Skeletal muscle satellite cell (primary cell): Measurements from ENCODE around the gene TCEA2.
"Not testable (repeated sequence)": the region's sequence is repeated elsewhere in the genome, so short reads cannot be mapped to it uniquely, and the experiment has no call there.

ENCODE experiments used
- H3K27me3 ChIP-seq: 2 replicates; pipeline ENCODE4 v1.7.0; 2013; ENCODE audit warnings: low read length; ENCODE audit not compliant: control insufficient read depth, insufficient read depth
- H3K36me3 ChIP-seq: 2 replicates; pipeline ENCODE4 v1.7.0; 2013; ENCODE audit warnings: mild to moderate bottlenecking, control low read depth, low read length; ENCODE audit not compliant: insufficient read depth
- H3K4me1 ChIP-seq: 2 replicates; pipeline ENCODE4 v1.7.0; 2013; ENCODE audit warnings: low read length; ENCODE audit not compliant: control insufficient read depth, insufficient read depth
- H3K4me2 ChIP-seq: 2 replicates; pipeline ENCODE4 v1.7.0; 2013; ENCODE audit warnings: mild to moderate bottlenecking, low read length
- H3K4me3 ChIP-seq: 2 replicates; pipeline ENCODE4 v1.7.0; 2013; ENCODE audit warnings: low read length
- H3K9ac ChIP-seq: 2 replicates; pipeline ENCODE4 v1.7.0; 2013; ENCODE audit warnings: mild to moderate bottlenecking, low read depth, low read length, moderate library complexity
- H3K9me3 ChIP-seq: replicated peaks from 2 replicates; pipeline ENCODE4 v1.7.0; 2013; ENCODE audit warnings: mild to moderate bottlenecking, control low read depth, low read length

The TCEA2 gene

DNA sequence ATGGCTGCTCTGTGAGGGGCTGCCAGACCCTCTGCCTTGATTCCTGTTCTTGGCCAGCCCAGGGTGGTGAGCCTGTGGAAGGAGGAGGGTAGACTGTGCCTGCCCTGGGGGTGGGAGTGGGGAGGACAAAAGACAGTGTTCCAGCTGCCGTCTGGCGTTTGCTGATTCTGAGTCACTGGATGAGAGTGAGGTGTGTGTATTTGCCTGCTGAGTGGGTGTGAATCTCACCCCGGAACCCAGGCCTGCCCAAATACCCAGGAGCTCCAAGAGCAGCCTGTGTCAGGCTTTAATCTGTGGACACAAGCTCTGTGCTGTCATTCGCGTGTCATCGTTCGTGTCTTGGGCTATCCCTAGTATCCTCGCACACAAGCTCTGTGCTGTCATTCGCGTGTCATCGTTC is 23.8 kb downstream of the TCEA2 start:
- Histone ChIP-seq H3K4me2 (no peak overlapping the region), H3K9me3 (no peaks in the 10 kb centered on the region), H3K4me3 (no peak overlapping the region), H3K36me3 (no peaks in the 10 kb centered on the region), H3K4me1 (peaks cover 12% of the 10 kb centered on the region), H3K27me3 (peaks cover 62% of the 10 kb centered on the region), H3K9ac (no peak overlapping the region)

DNA sequence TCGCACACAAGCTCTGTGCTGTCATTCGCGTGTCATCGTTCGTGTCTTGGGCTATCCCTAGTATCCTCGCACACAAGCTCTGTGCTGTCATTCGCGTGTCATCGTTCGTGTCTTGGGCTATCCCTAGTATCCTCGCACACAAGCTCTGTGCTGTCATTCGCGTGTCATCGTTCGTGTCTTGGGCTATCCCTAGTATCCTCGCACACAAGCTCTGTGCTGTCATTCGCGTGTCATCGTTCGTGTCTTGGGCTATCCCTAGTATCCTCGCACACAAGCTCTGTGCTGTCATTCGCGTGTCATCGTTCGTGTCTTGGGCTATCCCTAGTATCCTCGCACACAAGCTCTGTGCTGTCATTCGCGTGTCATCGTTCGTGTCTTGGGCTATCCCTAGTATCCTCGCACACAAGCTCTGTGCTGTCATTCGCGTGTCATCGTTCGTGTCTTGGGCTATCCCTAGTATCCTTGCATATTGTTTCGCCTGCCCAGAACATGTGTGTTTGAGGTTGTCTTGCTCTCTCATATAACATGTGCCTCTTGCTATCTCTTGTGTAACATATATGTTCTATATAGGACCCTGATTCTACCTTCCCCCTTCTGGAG is 24.3 kb downstream of the TCEA2 start:
- H3K36me3 ChIP-seq, H3K9ac ChIP-seq, H3K4me3 ChIP-seq, H3K4me2 ChIP-seq, H3K9me3 ChIP-seq: not testable (repeated sequence)
- Histone ChIP-seq H3K27me3 (peaks cover 65% of the 10 kb centered on the region), H3K4me1 (peaks cover 12% of the 10 kb centered on the region)

DNA sequence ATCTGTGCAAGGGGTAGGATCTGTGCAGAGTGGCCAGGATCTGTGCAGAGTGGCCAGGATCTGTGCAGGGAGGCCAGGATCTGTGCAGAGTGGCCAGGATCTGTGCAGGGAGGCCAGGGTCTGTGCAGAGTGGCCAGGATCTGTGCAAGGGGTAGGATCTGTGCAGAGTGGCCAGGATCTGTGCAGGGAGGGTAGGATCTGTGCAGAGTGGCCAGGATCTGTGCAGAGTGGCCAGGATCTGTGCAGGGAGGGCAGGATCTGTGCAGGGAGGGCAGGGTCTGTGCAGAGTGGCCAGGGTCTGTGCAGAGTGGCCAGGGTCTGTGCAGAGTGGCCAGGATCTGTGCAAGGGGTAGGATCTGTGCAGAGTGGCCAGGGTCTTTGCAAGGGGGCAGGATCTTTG is 25.6 kb downstream of the TCEA2 start:
- peaks cover 65% of the 10 kb centered on the region for H3K27me3 ChIP-seq
- H3K9ac ChIP-seq, H3K36me3 ChIP-seq, H3K4me3 ChIP-seq, H3K4me1 ChIP-seq, H3K4me2 ChIP-seq, H3K9me3 ChIP-seq: not testable (repeated sequence)

DNA sequence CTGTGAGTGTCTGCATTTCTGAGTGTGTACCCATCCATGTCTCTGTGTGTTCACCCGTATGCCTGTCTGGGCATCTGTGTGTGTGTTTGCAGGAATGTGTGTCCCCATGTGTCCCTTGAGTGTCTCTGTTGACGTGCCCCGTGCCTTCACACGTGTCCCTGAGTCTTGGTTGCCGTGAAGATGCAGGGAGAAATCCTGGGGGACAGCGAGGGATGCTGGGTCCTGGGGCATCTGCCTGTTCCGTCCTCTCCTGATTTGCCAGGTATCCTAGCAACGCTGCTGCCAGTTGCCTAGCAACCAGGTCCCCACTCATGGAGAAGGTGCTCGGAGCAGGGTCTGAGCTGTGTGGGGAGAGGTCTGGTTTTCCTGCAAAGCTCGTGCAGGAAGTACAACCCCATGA is 27.2 kb downstream of the TCEA2 start:
- no peaks in the 10 kb centered on the region for H3K9me3 ChIP-seq
- no peak overlapping the region for H3K9ac ChIP-seq
- no peak overlapping the region for H3K4me3 ChIP-seq
- H3K4me2 ChIP-seq, result no peak overlapping the region
- H3K4me1 ChIP-seq, result no peaks in the 10 kb centered on the region
- peaks cover 50% of the 10 kb centered on the region for H3K27me3 ChIP-seq
- H3K36me3 ChIP-seq, result no peaks in the 10 kb centered on the region

DNA sequence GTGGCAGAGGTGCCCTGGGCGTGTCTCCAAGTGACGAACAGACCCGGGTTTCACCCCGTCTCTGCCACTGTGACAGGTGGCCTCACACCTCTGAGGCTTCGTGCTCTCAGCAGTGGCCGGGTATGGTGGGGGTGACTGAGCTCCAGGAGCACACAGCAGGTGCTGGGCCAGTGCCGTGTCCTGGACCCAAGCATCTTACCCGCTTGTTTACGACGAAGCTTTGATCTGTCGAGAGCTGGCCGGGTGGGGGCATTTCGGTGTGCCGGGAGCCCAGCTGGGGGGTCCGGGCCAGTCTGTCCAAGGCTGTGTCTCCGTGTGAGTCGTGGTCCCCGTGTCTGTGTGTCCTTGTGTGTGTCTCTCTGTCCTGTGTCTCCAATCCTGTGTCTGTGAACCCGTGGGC is 28.3 kb downstream of the TCEA2 start:
- no peaks in the 10 kb centered on the region for H3K36me3 ChIP-seq
- no peaks in the 10 kb centered on the region for H3K9me3 ChIP-seq
- no peaks in the 10 kb centered on the region for H3K4me1 ChIP-seq
- no peak overlapping the region for H3K9ac ChIP-seq
- H3K4me2 ChIP-seq, result no peak overlapping the region
- H3K4me3 ChIP-seq, result no peak overlapping the region
- peaks cover 38% of the 10 kb centered on the region for H3K27me3 ChIP-seq

DNA sequence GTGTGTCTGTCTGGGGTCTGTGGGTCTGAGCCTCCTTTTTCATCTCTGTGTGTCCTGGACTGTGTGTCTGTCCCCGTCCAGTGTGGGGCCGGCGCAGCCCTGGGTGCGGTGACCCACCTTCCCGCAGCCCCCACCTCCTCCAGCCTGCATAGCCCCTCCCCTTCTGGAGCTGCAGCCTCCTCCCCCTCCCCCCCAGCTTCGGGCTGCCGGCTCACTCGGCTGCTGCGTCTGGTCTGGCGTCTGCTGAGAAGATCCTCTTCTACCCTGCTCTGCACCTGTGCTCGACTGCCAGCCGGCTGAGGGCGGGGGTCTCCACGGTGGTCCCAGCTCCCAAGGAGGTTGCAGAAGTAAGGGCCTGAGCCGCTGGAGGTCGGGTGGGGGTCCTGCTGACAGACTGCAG is 28.8 kb downstream of the TCEA2 start:
- Histone ChIP-seq H3K27me3 (peaks cover 35% of the 10 kb centered on the region), H3K4me2 (no peak overlapping the region)

DNA sequence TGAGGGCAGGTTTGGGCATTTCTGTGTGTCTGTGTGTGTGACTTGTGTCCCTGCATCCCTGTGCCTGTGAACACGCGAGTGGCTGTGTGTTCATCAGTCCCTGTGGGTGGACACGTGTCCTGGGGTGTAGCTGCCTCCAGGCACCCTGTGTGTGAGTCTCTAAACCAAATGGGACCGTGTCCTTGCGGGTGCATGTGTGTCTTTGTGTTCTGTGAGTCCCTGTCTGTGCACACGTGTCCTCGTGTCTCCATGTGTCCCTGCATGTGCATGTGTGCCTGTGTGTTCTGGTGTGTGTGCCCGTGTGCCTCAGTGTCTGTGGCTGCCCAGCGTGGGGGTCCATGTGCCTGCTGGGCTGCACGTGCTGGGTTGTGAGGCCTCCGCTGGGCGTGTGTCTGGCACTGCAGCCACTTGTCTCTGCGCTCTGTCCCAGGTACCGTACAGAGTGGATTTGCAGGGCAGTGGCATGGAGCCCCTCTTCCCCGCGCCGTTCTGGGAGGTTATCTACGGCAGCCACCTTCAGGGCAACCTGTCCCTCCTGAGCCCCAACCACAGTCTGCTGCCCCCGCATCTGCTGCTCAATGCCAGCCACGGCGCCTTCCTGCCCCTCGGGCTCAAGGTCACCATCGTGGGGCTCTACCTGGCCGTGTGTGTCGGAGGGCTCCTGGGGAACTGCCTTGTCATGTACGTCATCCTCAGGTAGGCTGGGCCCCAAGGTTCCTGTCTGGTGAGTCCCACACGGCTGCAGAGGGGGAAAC is 29.4 kb downstream of the TCEA2 start:
- H3K36me3 ChIP-seq, result no peaks in the 10 kb centered on the region
- H3K27me3 ChIP-seq, result peaks cover 34% of the 10 kb centered on the region
- H3K4me1 ChIP-seq, result no peaks in the 10 kb centered on the region
- no peak overlapping the region for H3K4me3 ChIP-seq
- H3K4me2 ChIP-seq, result no peak overlapping the region
- H3K9ac ChIP-seq, result no peak overlapping the region
- no peaks in the 10 kb centered on the region for H3K9me3 ChIP-seq

More for the DNA sequence above, 28.8 kb downstream of the TCEA2 start:
- H3K4me3 ChIP-seq, result no peak overlapping the region
- H3K9me3 ChIP-seq, result no peaks in the 10 kb centered on the region
- no peaks in the 10 kb centered on the region for H3K4me1 ChIP-seq
- H3K36me3 ChIP-seq, result no peaks in the 10 kb centered on the region
- no peak overlapping the region for H3K9ac ChIP-seq

DNA sequence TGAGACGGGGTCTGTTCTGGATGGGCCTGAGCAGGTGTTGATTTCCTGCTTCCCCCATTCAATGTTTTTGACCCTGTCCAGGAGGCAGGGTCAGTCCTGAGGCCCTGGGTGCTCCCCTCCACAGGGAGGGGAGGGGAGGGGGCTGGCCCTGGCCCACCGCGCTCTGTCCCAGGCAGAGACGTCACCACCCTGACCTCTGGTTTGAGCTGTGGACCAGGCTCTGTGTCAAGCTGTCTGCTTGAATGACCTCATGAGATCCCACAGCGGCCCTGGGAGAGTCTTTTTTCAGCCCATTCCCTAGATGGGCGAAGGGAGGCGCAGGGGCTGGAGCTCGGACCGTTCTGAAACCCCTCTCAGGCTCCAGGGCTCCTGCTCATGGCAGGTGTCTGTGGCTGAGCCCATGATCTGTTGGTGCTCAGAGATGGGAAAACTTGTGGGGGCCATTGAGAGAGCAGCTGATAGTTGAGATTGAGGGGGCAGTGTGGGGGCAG is 30.1 kb downstream of the TCEA2 start:
- Histone ChIP-seq H3K4me3 (no peak overlapping the region), H3K4me1 (no peaks in the 10 kb centered on the region), H3K9me3 (no peaks in the 10 kb centered on the region), H3K36me3 (no peaks in the 10 kb centered on the region), H3K9ac (no peak overlapping the region), H3K27me3 (peaks cover 34% of the 10 kb centered on the region), H3K4me2 (no peak overlapping the region)

DNA sequence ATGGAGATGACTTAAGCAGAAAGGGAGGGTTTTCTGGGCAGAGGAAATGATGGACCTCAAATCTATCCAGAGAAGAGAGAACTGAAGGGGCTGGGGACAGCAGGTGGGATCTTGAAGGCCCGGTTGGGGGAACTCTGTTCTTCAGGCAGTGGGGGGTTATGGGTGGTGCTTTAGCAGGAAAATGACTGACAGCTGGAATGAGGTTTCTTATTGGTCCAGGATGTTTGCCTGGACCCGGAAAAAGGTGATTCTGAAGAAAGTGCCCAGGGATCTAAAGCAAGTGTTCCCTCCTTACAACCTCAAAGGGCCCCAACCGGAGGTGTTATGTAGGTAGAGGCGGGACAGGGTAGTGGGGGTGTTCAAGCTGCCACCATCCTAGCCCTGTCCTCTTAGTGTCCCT is 32.5 kb downstream of the TCEA2 start:
- H3K4me2 ChIP-seq, result no peak overlapping the region

DNA sequence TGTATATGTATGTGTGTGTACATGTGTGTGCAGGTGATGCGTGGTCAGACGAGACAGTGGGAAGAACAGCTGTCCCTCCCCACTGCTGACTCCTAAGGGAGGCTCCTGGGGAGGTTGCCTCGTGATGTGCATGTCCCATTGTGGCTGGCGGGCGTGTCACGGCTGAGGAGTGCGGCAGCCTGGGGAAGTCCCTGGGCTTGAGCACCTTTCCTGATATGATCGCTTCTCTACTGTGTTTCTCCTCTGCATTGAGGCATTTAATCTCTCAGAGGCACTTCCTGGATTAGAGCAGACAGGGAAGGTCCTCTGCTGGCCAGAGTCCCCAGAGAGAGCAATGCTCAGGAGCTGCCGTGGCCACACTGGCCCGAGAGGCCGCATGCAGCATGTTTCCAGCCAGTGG is 32.9 kb downstream of the TCEA2 start:
- Histone ChIP-seq H3K9me3 (no peaks in the 10 kb centered on the region), H3K4me3 (no peak overlapping the region), H3K9ac (no peak overlapping the region), H3K27me3 (peaks cover 30% of the 10 kb centered on the region), H3K36me3 (no peaks in the 10 kb centered on the region), H3K4me1 (no peaks in the 10 kb centered on the region), H3K4me2 (no peak overlapping the region)

More for the DNA sequence above, 32.5 kb downstream of the TCEA2 start:
- Histone ChIP-seq H3K27me3 (peaks cover 26% of the 10 kb centered on the region), H3K4me3 (no peak overlapping the region), H3K36me3 (no peaks in the 10 kb centered on the region), H3K9ac (no peak overlapping the region), H3K9me3 (no peaks in the 10 kb centered on the region), H3K4me1 (no peaks in the 10 kb centered on the region)

DNA sequence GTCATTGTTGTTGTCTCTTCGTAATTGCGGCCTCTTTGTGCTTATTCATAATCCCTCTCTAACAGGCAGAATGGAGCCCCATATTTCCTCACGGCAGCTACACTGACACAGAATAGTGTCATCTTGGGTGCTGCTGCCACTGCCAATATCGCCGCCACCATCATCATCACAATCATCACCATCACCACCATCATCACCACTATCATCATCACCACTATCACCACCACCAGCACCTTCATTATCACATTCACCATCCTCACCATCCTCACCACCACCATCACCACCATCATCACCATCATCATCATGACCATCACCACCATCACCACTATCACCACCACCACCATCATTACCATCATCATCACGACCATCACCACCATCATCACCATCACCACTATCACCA is 33.5 kb downstream of the TCEA2 start:
- Histone ChIP-seq H3K9me3 (no peaks in the 10 kb centered on the region), H3K4me3 (no peak overlapping the region), H3K4me1 (no peaks in the 10 kb centered on the region), H3K9ac (no peak overlapping the region), H3K36me3 (no peaks in the 10 kb centered on the region), H3K27me3 (peaks cover 36% of the 10 kb centered on the region), H3K4me2 (no peak overlapping the region)

DNA sequence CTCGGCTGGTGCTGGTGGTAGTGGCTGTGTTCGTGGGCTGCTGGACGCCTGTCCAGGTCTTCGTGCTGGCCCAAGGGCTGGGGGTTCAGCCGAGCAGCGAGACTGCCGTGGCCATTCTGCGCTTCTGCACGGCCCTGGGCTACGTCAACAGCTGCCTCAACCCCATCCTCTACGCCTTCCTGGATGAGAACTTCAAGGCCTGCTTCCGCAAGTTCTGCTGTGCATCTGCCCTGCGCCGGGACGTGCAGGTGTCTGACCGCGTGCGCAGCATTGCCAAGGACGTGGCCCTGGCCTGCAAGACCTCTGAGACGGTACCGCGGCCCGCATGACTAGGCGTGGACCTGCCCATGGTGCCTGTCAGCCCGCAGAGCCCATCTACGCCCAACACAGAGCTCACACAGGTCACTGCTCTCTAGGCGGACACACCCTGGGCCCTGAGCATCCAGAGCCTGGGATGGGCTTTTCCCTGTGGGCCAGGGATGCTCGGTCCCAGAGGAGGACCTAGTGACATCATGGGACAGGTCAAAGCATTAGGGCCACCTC is 35.5 kb downstream of the TCEA2 start:
- Histone ChIP-seq H3K9me3 (no peaks in the 10 kb centered on the region), H3K4me1 (no peaks in the 10 kb centered on the region), H3K36me3 (no peaks in the 10 kb centered on the region), H3K4me3 (no peak overlapping the region), H3K27me3 (peaks cover 40% of the 10 kb centered on the region), H3K9ac (no peak overlapping the region), H3K4me2 (no peak overlapping the region)
